GM15510 (cell line): ENCODE results near the gene FGF5.

ENCODE experiments used
- POLR2A ChIP-seq: IDR thresholded peaks from 3 replicates; pipeline ENCODE4 v1.6.1; 2011; ENCODE audit warnings: borderline replicate concordance; ENCODE audit not compliant: insufficient read length; ENCODE audit errors: extremely low read depth

The FGF5 gene

GRCh38 chr4:80243274-80244018, 23.0 kb upstream of the FGF5 start:
- TF ChIP-seq POLR2A, result no peak

- TF ChIP-seq POLR2A, result no peak
Measured at GRCh38 chr4:80249144-80249543, 17.3 kb upstream of the FGF5 start.

GRCh38 chr4:80252427-80252826, 14.0 kb upstream of the FGF5 start:
- no peak for TF ChIP-seq POLR2A

- TF ChIP-seq POLR2A, result no peak
Measured at GRCh38 chr4:80252953-80253352, 13.5 kb upstream of the FGF5 start.

GRCh38 chr4:80253510-80253909, 13.0 kb upstream of the FGF5 start:
- TF ChIP-seq POLR2A, result no peak

GRCh38 chr4:80254114-80254513, 12.3 kb upstream of the FGF5 start:
- TF ChIP-seq POLR2A, result no peak

GRCh38 chr4:80255329-80256095, 11.0 kb upstream of the FGF5 start:
- TF ChIP-seq POLR2A, result no peak

GRCh38 chr4:80257851-80258250, 8.6 kb upstream of the FGF5 start:
- TF ChIP-seq POLR2A, result no peak

- no peak for TF ChIP-seq POLR2A
Measured at GRCh38 chr4:80259012-80259411, 7.5 kb upstream of the FGF5 start.

- no peak for TF ChIP-seq POLR2A
Measured at GRCh38 chr4:80259817-80260216, 6.6 kb upstream of the FGF5 start.

- no peak for TF ChIP-seq POLR2A
Measured at GRCh38 chr4:80261989-80262600, 4.4 kb upstream of the FGF5 start.

- no peak for TF ChIP-seq POLR2A
Measured at GRCh38 chr4:80263541-80264351, 2.7 kb upstream of the FGF5 start.

GRCh38 chr4:80264352-80264647, 2.2 kb upstream of the FGF5 start:
- TF ChIP-seq POLR2A, result no peak

- TF ChIP-seq POLR2A, result no peak
Measured at GRCh38 chr4:80264825-80265224, 1.6 kb upstream of the FGF5 start.
